Peyer's patch (tissue), 4 donors: ENCODE results near the gene ZNF541. TPM values are rescaled to one million over a fixed set of nuclear protein-coding genes. Genes with fewer than 3 reads are reported as not detected.

Source experiments
- DNase-seq, 3 donors: peaks; one replicate each; pipeline ENCODE4 v3.0.0-alpha.2; 2017 to 2019
- H3K27ac ChIP-seq, 4 donors: fragments of 200-600 bp; sonication (generic); one replicate each; pipeline ENCODE4 v1.5.1; 2016 to 2019
- H3K27me3 ChIP-seq, 2 donors: fragments of 200-600 bp; sonication (generic); one replicate each; pipeline ENCODE4 v1.5.1; 2019
- H3K36me3 ChIP-seq, 3 donors: fragments of 200-600 bp; sonication (generic); one replicate each; pipeline ENCODE4 v1.5.1; 2016 to 2019
- H3K4me1 ChIP-seq, 4 donors: fragments of 200-600 bp; sonication (generic); one replicate each; pipeline ENCODE4 v1.5.1; 2016 to 2019
- H3K4me3 ChIP-seq, 4 donors: fragments of 200-600 bp; sonication (generic); 1 replicate in 3 of 4; 2 replicates in 1 of 4; pipeline ENCODE4 v1.5.1; 2016 to 2019; ENCODE audit warnings: mild to moderate bottlenecking in 1 of 4
- H3K9me3 ChIP-seq, 4 donors: fragments of 200-600 bp; sonication (generic); one replicate each; pipeline ENCODE4 v1.5.1; 2016 to 2019; ENCODE audit warnings: mild to moderate bottlenecking in 1 of 4
- CTCF ChIP-seq, 6 experiments: fragments of 450-650 bp in 4 of 6; fragments of 200-600 bp in 2 of 6; sonication (generic) in 1 of 6; IDR thresholded peaks; one replicate each; pipeline ENCODE4 v1.5.1; 2017 to 2019; ENCODE audit warnings: antibody characterized with exemption in 6 of 6, mild to moderate bottlenecking in 3 of 6, moderate library complexity in 1 of 6
- POLR2A ChIP-seq, 2 donors: fragments of 450-650 bp; IDR thresholded peaks; one replicate each; pipeline ENCODE4 v1.5.1; 2017; ENCODE audit warnings: antibody characterized with exemption in 2 of 2, mild to moderate bottlenecking in 2 of 2, moderate library complexity in 2 of 2
- small RNA-seq, 2 donors: library from RNA; depleted of rRNA; stranded (forward); fragments of <200 nt; gene quantifications; one replicate each; pipeline ENCODE3, GENCODE V24; 2016
- total RNA-seq, 4 donors: library from RNA; depleted of rRNA; stranded (reverse); fragments of >200 nt; gene quantifications; one replicate each; pipeline ENCODE4 v1.1.0, GENCODE V29; 2016

ZNF541 gene
- total RNA-seq, 4 donors from 2014 or later = not detected

- H3K4me1 ChIP-seq = no peaks in the 10 kb centered on the region
- no peaks in the 10 kb centered on the region for H3K9me3 ChIP-seq
- no peaks in the 10 kb centered on the region for H3K36me3 ChIP-seq
- no peak for TF ChIP-seq CTCF (IDR thresholded peaks at IDR 0.05)
- TF ChIP-seq POLR2A (IDR thresholded peaks at IDR 0.05) = no peak
- H3K27me3 ChIP-seq = no peaks in the 10 kb centered on the region
- H3K27ac ChIP-seq = no peak overlapping the region
- H3K4me3 ChIP-seq = no peak overlapping the region
- DNase-seq = no peak
These were observed 43.8 kb downstream of the ZNF541 start for GRCh38 chr19:47529018-47529742.

GRCh38 chr19:47526798-47527197, 46.1 kb downstream of the ZNF541 start:
- TF ChIP-seq CTCF (IDR thresholded peaks at IDR 0.05) (no peak), POLR2A (IDR thresholded peaks at IDR 0.05) (no peak)
- Histone ChIP-seq H3K27me3 (no peaks in the 10 kb centered on the region), H3K9me3 (no peaks in the 10 kb centered on the region), H3K4me1 (peaks cover 0 to 21% (median 0%) of the 10 kb centered on the region in 4 donors), H3K27ac (no peak overlapping the region), H3K4me3 (no peak overlapping the region), H3K36me3 (no peaks in the 10 kb centered on the region)
- no peak for DNase-seq

GRCh38 chr19:47523473-47523872, 49.5 kb downstream of the ZNF541 start:
- DNase-seq = no peak
- Histone ChIP-seq H3K27me3 (no peaks in the 10 kb centered on the region), H3K36me3 (no peaks in the 10 kb centered on the region), H3K27ac (no peak overlapping the region), H3K4me1 (peaks cover 0 to 23% (median under 1%) of the 10 kb centered on the region in 4 donors), H3K9me3 (no peaks in the 10 kb centered on the region), H3K4me3 (no peak overlapping the region)
- TF ChIP-seq CTCF (IDR thresholded peaks at IDR 0.05) (no peak), POLR2A (IDR thresholded peaks at IDR 0.05) (no peak)

Small RNA genes within 50 kb of the gene (small RNA-seq; reads per million reads assigned to genes)
- 0 reads per million in 2 donors for gene RN7SL322P

Other genes starting within 250 kb of the ZNF541 start
- 1 to 10 TPM in 2 of 4 donors, under 1 TPM in 1, not detected in 1; 0.95 to 1.6 (median 1.4) TPM for gene C5AR2, start 241.0 kb downstream of the ZNF541 start, total RNA-seq
- 10 to 100 TPM; 13.1 to 51.2 (median 30.0) TPM for gene DHX34, start 223.8 kb downstream of the ZNF541 start, total RNA-seq
- gene MEIS3, start 153.6 kb downstream of the ZNF541 start, total RNA-seq = 10 to 100 TPM in 2 of 4 donors, 1 to 10 TPM in 2; 1.6 to 18.2 (median 10.2) TPM
- gene SLC8A2, start 101.3 kb downstream of the ZNF541 start, total RNA-seq = under 1 TPM in 2 of 4 donors, not detected in 2; 0.53 to 0.85 TPM
- 10 to 100 TPM in 3 of 4 donors, 1 to 10 TPM in 1; 7.1 to 22.3 (median 13.4) TPM for gene KPTN, start 88.9 kb downstream of the ZNF541 start, total RNA-seq
- gene NAPA, start 58.1 kb downstream of the ZNF541 start, total RNA-seq = 100 to 1,000 TPM in 2 of 4 donors, 10 to 100 TPM in 2; 78.4 to 154 (median 105) TPM
- 10 to 100 TPM in 3 of 4 donors, 1 to 10 TPM in 1; 8.2 to 14.9 (median 13.3) TPM for gene BICRA, start 36.0 kb upstream of the ZNF541 start, total RNA-seq
- 100 to 1,000 TPM in 1 of 4 donors, 10 to 100 TPM in 3; 11.2 to 117 (median 23.0) TPM for gene EHD2, start 140.3 kb upstream of the ZNF541 start, total RNA-seq
- gene NOP53, start 172.4 kb upstream of the ZNF541 start, total RNA-seq = 100 to 1,000 TPM in 3 of 4 donors, 10 to 100 TPM in 1; 86.2 to 179 (median 159) TPM
- 100 to 1,000 TPM; 247 to 321 (median 276) TPM for gene SELENOW, start 205.6 kb upstream of the ZNF541 start, total RNA-seq
- not detected for gene TPRX1, start 231.4 kb upstream of the ZNF541 start, total RNA-seq
- not detected for gene CRX, start 248.8 kb upstream of the ZNF541 start, total RNA-seq